Heart left ventricle (tissue), 13 donors: Measurements from ENCODE around the gene SERP1.

Experiments used
- POLR2A ChIP-seq, 2 donors: fragments of 450-650 bp; IDR thresholded peaks; one replicate each; pipeline ENCODE4 v1.6.1; 2017; ENCODE audit warnings: antibody characterized with exemption in 2 of 2, mild to moderate bottlenecking in 2 of 2, moderate library complexity in 2 of 2
- TF ChIP-seq, protein P1 (sequence below), 12 donors: fragments of 200-600 bp; sonication (generic) in 4 of 12; IDR thresholded peaks; one replicate each; pipeline versions ENCODE4 v1.5.0 to v1.8.0; 2018 to 2022; ENCODE audit warnings: antibody characterized with exemption in 12 of 12, mild to moderate bottlenecking in 5 of 12
- donor health status: ischemic (EF 13 %, LVEDD 7.1; RV severe dilation, severe dysfunction).
- donor health status: DM: no; HTN: yes; CAD: no.
- donor health status: DM: no; HTN: no; CAD: no.
- donor health status: ischemic (EF 25% LVEDD 6.9; RV normal size, moderate dysfunction).
- donor health status: ischemic (EF 25% LVEDD 5.7; RV mildly dilated, moderate dysfunction).
- donor health status: ischemic (EF 35%, LVEDD 5.7; RV mildly dilated, moderate dysfunction).
- donor health status: nonischemic (EF 11% LVEDD 7.7; RV severe dilation, severe dysfunction).
- donor health status: DM: yes; HTN: yes; CAD: no.
- donor health status: PGD.
- donor health status: ischemic (EF 29% LVEDD 5.4; RV normal size, mild dysfunction).
- donor health status: nonischemic (EF 23%, LVEDD 6.1; RV moderate dilation, normal function).

DNA sequence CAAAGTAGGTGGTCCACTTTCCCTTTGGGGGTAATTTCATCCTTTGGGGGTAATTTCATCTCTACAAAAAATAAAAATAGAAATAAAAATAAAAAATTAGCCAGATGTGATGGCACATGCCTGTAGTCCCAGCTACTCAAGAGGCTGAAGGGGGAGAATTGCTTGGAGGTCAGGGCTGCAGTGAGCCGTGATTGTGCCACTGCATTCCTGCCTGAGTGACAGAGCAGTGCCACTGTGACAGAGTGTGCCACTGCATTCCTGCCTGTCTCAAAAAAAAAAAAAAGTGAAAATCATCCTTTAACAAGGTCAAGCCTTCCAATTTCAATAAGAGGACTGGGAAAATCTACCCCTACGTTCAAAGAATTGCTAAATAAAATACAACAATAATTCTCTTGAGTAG, 22.8 kb downstream of the SERP1 start:
- TF ChIP-seq POLR2A (IDR thresholded peaks at IDR 0.05) = no peak
- TF ChIP-seq, protein P1, sequence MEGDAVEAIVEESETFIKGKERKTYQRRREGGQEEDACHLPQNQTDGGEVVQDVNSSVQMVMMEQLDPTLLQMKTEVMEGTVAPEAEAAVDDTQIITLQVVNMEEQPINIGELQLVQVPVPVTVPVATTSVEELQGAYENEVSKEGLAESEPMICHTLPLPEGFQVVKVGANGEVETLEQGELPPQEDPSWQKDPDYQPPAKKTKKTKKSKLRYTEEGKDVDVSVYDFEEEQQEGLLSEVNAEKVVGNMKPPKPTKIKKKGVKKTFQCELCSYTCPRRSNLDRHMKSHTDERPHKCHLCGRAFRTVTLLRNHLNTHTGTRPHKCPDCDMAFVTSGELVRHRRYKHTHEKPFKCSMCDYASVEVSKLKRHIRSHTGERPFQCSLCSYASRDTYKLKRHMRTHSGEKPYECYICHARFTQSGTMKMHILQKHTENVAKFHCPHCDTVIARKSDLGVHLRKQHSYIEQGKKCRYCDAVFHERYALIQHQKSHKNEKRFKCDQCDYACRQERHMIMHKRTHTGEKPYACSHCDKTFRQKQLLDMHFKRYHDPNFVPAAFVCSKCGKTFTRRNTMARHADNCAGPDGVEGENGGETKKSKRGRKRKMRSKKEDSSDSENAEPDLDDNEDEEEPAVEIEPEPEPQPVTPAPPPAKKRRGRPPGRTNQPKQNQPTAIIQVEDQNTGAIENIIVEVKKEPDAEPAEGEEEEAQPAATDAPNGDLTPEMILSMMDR (IDR thresholded peaks at IDR 0.05) = no peak
